Gastroesophageal sphincter (tissue), 4 donors: ENCODE data around the gene PATE2. TPM values are rescaled to one million over a fixed set of nuclear protein-coding genes. Genes with fewer than 3 reads are reported as not detected.

Experiments used
- ATAC-seq: fragments of 150-250 bp; one replicate; pipeline ENCODE4 v1.9.1; 2016; ENCODE audit warnings: mild to moderate bottlenecking, moderate library complexity
- H3K27ac ChIP-seq, 4 donors: fragments of 200-600 bp; sonication (generic) in 3 of 4; 1 replicate in 3 of 4; 2 replicates in 1 of 4; pipeline ENCODE4 v1.5.1; 2016 to 2019
- H3K27me3 ChIP-seq: fragments of 200-600 bp; sonication (generic); one replicate; pipeline ENCODE4 v1.5.1; 2019
- H3K36me3 ChIP-seq, 2 donors: fragments of 200-600 bp; sonication (generic); one replicate each; pipeline ENCODE4 v1.5.1; 2019; ENCODE audit warnings: control low read depth in 1 of 2
- H3K4me1 ChIP-seq, 3 donors: fragments of 200-600 bp; sonication (generic); 1 replicate in 2 of 3; 2 replicates in 1 of 3; pipeline ENCODE4 v1.5.1; 2016 to 2019; ENCODE audit warnings: control low read depth in 2 of 3
- H3K4me3 ChIP-seq, 2 donors: fragments of 200-600 bp; sonication (generic); one replicate each; pipeline ENCODE4 v1.5.1; 2019; ENCODE audit warnings: mild to moderate bottlenecking in 1 of 2, moderate library complexity in 1 of 2
- H3K9me3 ChIP-seq, 3 donors: fragments of 200-600 bp; sonication (generic); one replicate each; pipeline ENCODE4 v1.5.1; 2017 to 2019; ENCODE audit warnings: control low read depth in 2 of 3
- EP300 ChIP-seq: sonication (generic); formaldehyde crosslinking; IDR thresholded peaks from one replicate; pipeline ENCODE4 v1.6.1; 2017; ENCODE audit warnings: antibody characterized with exemption, mild to moderate bottlenecking
- POLR2A ChIP-seq, 2 donors: fragments of 450-650 bp; IDR thresholded peaks; one replicate each; pipeline ENCODE4 v1.6.1; 2017; ENCODE audit warnings: antibody characterized with exemption in 2 of 2, mild to moderate bottlenecking in 2 of 2, moderate library complexity in 1 of 2
- POLR2AphosphoS5 ChIP-seq: sonication (generic); formaldehyde crosslinking; IDR thresholded peaks from one replicate; pipeline ENCODE4 v1.6.1; 2017; ENCODE audit warnings: antibody characterized with exemption
- WGBS, 2 donors: methylation state at CpG; one replicate each; pipeline ENCODE4 v1.1.5; 2018; ENCODE audit warnings: low coverage in 1 of 2; 5-methylcytosine and 5-hydroxymethylcytosine counted together
- total RNA-seq, 4 donors: library from RNA; depleted of rRNA; stranded (reverse); fragments of >200 nt; gene quantifications; one replicate each; pipeline ENCODE4 v1.1.0, GENCODE V29; 2016
- TF ChIP-seq, protein P1 (sequence below), 4 experiments: fragments of 200-600 bp in 2 of 4; fragments of 450-650 bp in 2 of 4; sonication (generic) in 1 of 4; IDR thresholded peaks; one replicate each; pipeline ENCODE4 v1.5.1; 2017 to 2019; ENCODE audit warnings: antibody characterized with exemption in 4 of 4, mild to moderate bottlenecking in 2 of 4, moderate library complexity in 2 of 4

PATE2 gene
- total RNA-seq, 4 donors from 2014 or later: 0.13 TPM; not detected in 3

DNA sequence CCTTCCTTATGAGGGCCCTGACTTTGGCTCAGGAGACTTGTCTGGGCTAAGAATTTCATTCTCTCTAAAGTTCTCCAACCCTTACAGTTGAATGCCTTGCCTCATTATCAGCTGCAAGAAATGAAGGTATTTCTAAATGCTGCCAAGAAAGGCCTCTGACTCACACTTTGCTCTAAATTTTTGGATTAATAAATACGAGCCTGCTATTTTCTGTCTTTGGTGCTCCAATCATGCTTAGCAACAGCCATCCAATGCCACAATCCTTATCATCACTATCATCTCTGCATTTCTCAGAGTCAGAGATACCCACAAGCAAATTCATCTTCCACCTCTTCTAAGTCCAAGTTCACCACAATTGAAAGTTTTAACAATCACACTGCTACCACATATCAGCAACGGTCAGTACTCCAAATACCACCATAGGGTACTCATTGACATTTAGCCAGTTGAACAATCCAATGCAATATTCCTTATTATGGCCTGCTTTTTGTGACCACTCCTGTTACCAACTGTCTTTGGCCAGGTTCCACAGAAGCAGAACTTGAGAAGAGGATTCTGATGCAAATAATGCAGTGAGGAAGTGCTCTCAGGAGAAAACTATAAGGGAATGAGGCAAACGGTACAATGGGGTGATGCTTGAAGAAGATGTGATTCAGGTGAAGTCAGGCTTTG lies 5.7 kb downstream of the PATE2 start:
- WGBS, 2 donors: 26 to 42% methylated on average over 2 to 3 of the region's 3 CpGs
- no peak for ATAC-seq
- Histone ChIP-seq H3K9me3 (no peaks in the 10 kb centered on the region), H3K4me1 (no peaks in the 10 kb centered on the region), H3K36me3 (no peaks in the 10 kb centered on the region), H3K4me3 (no peak overlapping the region), H3K27me3 (no peaks in the 10 kb centered on the region), H3K27ac (no peak overlapping the region)
- no peak for TF ChIP-seq POLR2A (IDR thresholded peaks at IDR 0.05)
- no peak for TF ChIP-seq POLR2AphosphoS5
- TF ChIP-seq, protein P1, sequence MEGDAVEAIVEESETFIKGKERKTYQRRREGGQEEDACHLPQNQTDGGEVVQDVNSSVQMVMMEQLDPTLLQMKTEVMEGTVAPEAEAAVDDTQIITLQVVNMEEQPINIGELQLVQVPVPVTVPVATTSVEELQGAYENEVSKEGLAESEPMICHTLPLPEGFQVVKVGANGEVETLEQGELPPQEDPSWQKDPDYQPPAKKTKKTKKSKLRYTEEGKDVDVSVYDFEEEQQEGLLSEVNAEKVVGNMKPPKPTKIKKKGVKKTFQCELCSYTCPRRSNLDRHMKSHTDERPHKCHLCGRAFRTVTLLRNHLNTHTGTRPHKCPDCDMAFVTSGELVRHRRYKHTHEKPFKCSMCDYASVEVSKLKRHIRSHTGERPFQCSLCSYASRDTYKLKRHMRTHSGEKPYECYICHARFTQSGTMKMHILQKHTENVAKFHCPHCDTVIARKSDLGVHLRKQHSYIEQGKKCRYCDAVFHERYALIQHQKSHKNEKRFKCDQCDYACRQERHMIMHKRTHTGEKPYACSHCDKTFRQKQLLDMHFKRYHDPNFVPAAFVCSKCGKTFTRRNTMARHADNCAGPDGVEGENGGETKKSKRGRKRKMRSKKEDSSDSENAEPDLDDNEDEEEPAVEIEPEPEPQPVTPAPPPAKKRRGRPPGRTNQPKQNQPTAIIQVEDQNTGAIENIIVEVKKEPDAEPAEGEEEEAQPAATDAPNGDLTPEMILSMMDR (IDR thresholded peaks at IDR 0.05): no peak
- no peak for TF ChIP-seq EP300

DNA sequence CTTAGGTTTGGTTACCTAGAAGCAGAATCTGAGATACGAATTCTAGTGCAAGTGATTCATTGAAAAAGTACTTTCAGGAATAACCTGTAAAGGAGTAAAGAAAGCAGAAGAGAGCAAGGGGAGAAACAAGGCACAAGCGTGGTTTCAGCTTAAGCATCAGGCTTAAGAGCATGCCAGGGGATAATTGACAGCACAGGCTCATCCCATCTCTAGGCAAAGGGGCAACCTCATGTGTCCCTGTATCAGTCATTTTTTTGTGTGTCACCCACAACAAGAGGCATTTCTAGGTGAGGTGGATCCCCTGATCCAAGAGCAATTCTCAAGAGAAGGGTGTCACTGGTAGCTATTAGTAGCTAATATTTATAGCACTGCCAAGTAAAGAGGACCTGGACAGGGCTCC lies 8.0 kb downstream of the PATE2 start:
- H3K27ac ChIP-seq: no peak overlapping the region
- no peak for TF ChIP-seq EP300
- TF ChIP-seq, protein P1 (IDR thresholded peaks at IDR 0.05): no peak
- TF ChIP-seq POLR2A (IDR thresholded peaks at IDR 0.05): no peak
- TF ChIP-seq POLR2AphosphoS5: no peak
- no peaks in the 10 kb centered on the region for H3K27me3 ChIP-seq
- no peaks in the 10 kb centered on the region for H3K36me3 ChIP-seq
- no peak overlapping the region for H3K4me3 ChIP-seq
- ATAC-seq: no peak
- no peaks in the 10 kb centered on the region for H3K9me3 ChIP-seq
- 55 to 75% methylated on average over 2 of the region's 2 CpGs for WGBS, 2 donors
- no peaks in the 10 kb centered on the region for H3K4me1 ChIP-seq

DNA sequence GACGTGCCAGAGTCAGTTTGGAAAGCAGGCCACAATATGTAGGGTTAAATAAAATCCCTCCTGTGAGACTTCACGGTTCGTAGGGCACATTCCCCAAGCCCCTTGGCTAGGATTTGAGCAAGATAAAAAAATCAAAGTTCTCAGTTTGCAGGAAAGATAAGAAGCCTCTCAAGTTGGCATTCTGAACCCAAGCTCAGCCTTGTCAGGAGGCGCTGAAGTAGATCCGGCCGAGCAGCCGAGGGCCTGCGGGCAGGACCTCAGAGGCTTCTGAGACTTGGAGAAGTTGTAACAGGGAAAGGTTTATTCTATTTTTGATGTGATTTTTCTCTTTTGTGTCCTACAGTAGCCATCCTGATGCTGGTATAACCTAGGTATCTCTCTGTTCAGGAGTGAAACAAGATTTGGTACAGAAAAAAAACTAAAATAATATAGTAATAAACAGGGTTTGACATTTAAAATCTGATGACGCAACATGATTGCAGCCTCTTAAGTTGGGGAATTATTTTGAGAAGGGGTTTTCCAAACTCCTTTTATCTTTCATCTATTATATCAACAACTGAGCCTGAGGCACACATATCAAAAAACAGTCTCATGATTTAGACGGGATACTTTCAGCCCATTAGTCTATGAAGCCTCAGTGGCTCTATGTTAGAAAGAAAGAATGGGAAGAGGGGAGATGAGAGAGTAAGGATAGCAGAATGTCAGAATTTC lies 10.1 kb downstream of the PATE2 start:
- Histone ChIP-seq H3K9me3 (no peaks in the 10 kb centered on the region), H3K36me3 (no peaks in the 10 kb centered on the region), H3K27ac (no peak overlapping the region), H3K4me1 (no peaks in the 10 kb centered on the region), H3K27me3 (no peaks in the 10 kb centered on the region), H3K4me3 (no peak overlapping the region)
- 47 to 48% methylated on average over 10 of the region's 10 CpGs for WGBS, 2 donors
- no peak for ATAC-seq
- TF ChIP-seq POLR2A (IDR thresholded peaks at IDR 0.05): no peak
- TF ChIP-seq, protein P1 (IDR thresholded peaks at IDR 0.05): no peak
- TF ChIP-seq EP300: no peak
- TF ChIP-seq POLR2AphosphoS5: no peak

DNA sequence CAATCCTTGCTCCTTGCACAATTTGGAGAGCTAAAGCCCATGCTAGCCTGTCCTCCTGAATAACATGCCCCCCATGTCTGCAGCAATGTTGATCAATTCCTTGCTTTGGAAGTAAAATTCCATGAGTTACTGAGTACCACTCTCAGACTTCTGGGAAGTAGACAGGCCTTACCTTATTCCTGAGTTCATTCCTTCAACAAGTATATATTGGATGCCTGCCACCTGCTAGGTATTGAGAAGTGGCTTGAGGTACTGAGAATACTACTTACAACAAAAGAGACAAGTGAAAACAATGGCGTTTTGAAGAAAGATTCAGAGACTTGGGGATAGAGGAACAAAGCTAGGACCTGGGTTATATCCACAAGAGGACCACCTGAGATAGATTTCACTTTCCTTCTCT lies 12.4 kb downstream of the PATE2 start:
- no peaks in the 10 kb centered on the region for H3K36me3 ChIP-seq
- no peak overlapping the region for H3K4me3 ChIP-seq
- 62 to 64% methylated on average over 1 of the region's 1 CpG for WGBS, 2 donors
- H3K27ac ChIP-seq: no peak overlapping the region
- H3K4me1 ChIP-seq: no peaks in the 10 kb centered on the region
- TF ChIP-seq, protein P1 (IDR thresholded peaks at IDR 0.05): no peak
- no peak for TF ChIP-seq POLR2AphosphoS5
- no peak for TF ChIP-seq EP300
- TF ChIP-seq POLR2A (IDR thresholded peaks at IDR 0.05): no peak
- ATAC-seq: no peak
- H3K9me3 ChIP-seq: no peaks in the 10 kb centered on the region
- H3K27me3 ChIP-seq: no peaks in the 10 kb centered on the region

- H3K27ac ChIP-seq: no peak overlapping the region
- H3K27me3 ChIP-seq: no peaks in the 10 kb centered on the region
- no peak overlapping the region for H3K4me3 ChIP-seq
- no peak for ATAC-seq
- TF ChIP-seq EP300 (no peak), POLR2AphosphoS5 (no peak), POLR2A (IDR thresholded peaks at IDR 0.05) (no peak)
- TF ChIP-seq, protein P1 (IDR thresholded peaks at IDR 0.05): no peak
- H3K4me1 ChIP-seq: no peaks in the 10 kb centered on the region
- peaks cover 0 to 11% (median 0%) of the 10 kb centered on the region in 3 donors for H3K9me3 ChIP-seq
- no CpG with 5 or more reads among the region's 2 CpGs for WGBS, 2 donors
- no peaks in the 10 kb centered on the region for H3K36me3 ChIP-seq
Observed at GRCh38 chr11:125763483-125763882, 15.1 kb downstream of the PATE2 start.
